Esophagus squamous epithelium (tissue), 4 donors: Measurements from ENCODE around the gene RBM19.

Experiments
- CTCF ChIP-seq, 6 experiments: fragments of 450-650 bp in 4 of 6; fragments of 200-600 bp in 2 of 6; sonication (generic) in 2 of 6; IDR thresholded peaks; one replicate each; pipeline ENCODE4 v1.5.1; 2016 to 2019; ENCODE audit warnings: antibody characterized with exemption in 6 of 6, mild to moderate bottlenecking in 4 of 6, moderate library complexity in 4 of 6
- POLR2A ChIP-seq, 4 donors: fragments of 450-650 bp; IDR thresholded peaks; one replicate each; pipeline ENCODE4 v1.6.1; 2017; ENCODE audit warnings: antibody characterized with exemption in 4 of 4, mild to moderate bottlenecking in 4 of 4, moderate library complexity in 3 of 4

GRCh38 chr12:113779774-113780173 lies 186.4 kb downstream of the RBM19 start:
- TF ChIP-seq CTCF (IDR thresholded peaks at IDR 0.05) (no peak), POLR2A (IDR thresholded peaks at IDR 0.05) (no peak)
